ENCODE results near the gene NPNT.

Gene NPNT

GRCh38 chr4:105971036-105971435 lies 75.8 kb downstream of the NPNT start:
- no peak for DNase-seq

GRCh38 chr4:105972946-105973621 lies 77.8 kb downstream of the NPNT start:
- DNase-seq, result no peak

- no peak for DNase-seq
Measured at GRCh38 chr4:105976915-105977314, 81.6 kb downstream of the NPNT start.

- DNase-seq, result no peak
Measured at GRCh38 chr4:105978684-105979296, 83.5 kb downstream of the NPNT start.

- no peak for DNase-seq
Measured at GRCh38 chr4:105979506-105979905, 84.2 kb downstream of the NPNT start.

GRCh38 chr4:105988671-105989070 lies 93.4 kb downstream of the NPNT start:
- DNase-seq, result no peak

GRCh38 chr4:105989485-105990242 lies 94.4 kb downstream of the NPNT start:
- DNase-seq, result no peak

- peak in 1 of 2 experiments; percentile 5 for DNase-seq
Measured at GRCh38 chr4:105990933-105991332, 95.7 kb downstream of the NPNT start.

- no peak for DNase-seq
Measured at GRCh38 chr4:105991726-105992125, 96.5 kb downstream of the NPNT start.

GRCh38 chr4:105992641-105993305 lies 97.5 kb downstream of the NPNT start:
- no peak for DNase-seq

- DNase-seq, result no peak
Measured at GRCh38 chr4:105994061-105994460, 98.8 kb downstream of the NPNT start.

- no peak for DNase-seq
Measured at GRCh38 chr4:105994841-105995501, 99.7 kb downstream of the NPNT start.

- DNase-seq, result no peak
Measured at GRCh38 chr4:105996845-105997244, 101.6 kb downstream of the NPNT start.

- DNase-seq, result no peak
Measured at GRCh38 chr4:105998171-105999063, 103.1 kb downstream of the NPNT start.

- DNase-seq, result no peak
Measured at GRCh38 chr4:106002994-106003393, 107.7 kb downstream of the NPNT start.

GRCh38 chr4:106010761-106011160 lies 115.5 kb downstream of the NPNT start:
- DNase-seq, result no peak

- DNase-seq, result no peak
Measured at GRCh38 chr4:106011387-106011786, 116.1 kb downstream of the NPNT start.

GRCh38 chr4:106017975-106018374 lies 122.7 kb downstream of the NPNT start:
- no peak for DNase-seq

GRCh38 chr4:106019771-106020170 lies 124.5 kb downstream of the NPNT start:
- no peak for DNase-seq
